ENCODE measurements around the gene LRMDA.

Gene LRMDA

GRCh38 chr10:76197293-76197692 lies 765.9 kb downstream of the LRMDA start:
- no peak for DNase-seq

DNA sequence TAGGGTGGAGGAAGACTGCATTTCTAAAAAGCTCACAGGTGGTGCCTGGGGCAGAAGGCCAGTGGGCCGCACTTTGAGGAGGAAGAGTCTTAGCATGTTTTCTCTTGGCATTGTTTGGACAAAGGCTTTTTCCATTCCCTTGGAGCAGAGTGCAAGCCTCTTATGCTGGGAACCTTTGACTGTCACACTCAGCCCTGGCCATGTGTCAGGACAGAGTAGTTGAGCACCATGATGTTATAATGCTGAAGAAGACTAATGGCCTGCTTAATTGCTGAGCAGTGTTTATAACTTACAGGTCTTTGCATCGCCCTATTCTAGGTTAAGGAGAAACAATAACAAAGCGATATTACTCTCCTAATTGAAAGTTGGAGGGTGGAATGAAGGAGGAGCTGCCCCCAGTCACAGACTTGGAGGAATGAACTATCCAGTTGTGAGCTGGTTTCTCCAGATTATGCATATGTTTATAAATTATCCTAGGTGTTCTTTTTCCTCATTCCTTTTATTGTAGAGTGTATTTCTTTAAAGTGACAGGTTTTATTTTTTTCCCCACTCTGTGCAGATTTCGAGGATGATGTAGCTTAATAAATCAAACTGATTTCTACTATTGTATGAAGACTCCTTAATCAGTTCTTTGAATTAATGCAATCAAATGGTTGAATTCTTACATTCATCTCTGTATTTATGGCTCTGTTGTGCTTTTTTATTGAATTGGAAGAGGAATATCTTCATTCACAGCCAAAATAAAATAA lies 767.0 kb downstream of the LRMDA start:
- DNase-seq = no peak

DNA sequence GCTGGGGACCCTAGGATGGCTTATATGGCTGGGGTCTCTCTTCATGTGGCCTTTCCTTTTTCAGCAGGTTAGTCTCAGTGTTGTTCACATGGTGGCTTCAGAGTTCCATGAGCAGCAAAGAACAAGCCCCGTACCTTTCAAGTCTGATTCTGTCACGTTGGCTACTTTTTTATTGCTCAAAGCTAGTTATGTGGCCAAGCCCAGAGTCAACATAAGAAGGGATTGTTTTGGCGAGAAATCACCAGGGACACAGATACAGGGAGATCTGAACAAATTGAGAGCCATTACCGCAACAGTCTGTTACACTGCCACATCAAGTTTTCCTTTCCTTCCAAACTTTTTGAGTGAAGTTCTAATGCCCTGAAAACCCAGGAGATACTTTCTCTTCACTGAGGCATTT lies 770.5 kb downstream of the LRMDA start:
- DNase-seq = no peak

GRCh38 chr10:76202777-76203176 lies 771.4 kb downstream of the LRMDA start:
- no peak for DNase-seq

- no peak for DNase-seq
Observed at GRCh38 chr10:76205361-76205760, 773.9 kb downstream of the LRMDA start.

GRCh38 chr10:76206797-76207352 lies 775.5 kb downstream of the LRMDA start:
- DNase-seq = peak; percentile 6

DNA sequence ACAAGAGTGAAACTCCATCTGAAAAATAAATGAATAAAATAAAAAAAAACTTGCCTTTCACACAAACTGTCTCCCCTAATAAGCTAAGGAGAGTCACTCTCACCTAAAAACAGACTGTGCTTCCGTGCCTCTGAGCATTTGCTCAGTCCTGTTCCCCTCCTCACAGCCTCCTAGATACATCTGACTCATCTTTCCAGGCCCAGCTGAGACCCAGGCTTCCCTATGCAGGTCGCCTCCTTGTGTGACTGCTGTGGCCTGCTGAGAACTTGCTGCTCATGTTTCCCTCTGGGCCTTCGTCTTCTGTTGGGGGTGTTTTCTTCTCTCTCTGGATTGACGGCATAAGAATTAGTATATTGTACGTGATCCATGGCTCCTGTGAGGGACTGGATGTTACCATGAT lies 777.7 kb downstream of the LRMDA start:
- DNase-seq = peak; percentile 52

DNA sequence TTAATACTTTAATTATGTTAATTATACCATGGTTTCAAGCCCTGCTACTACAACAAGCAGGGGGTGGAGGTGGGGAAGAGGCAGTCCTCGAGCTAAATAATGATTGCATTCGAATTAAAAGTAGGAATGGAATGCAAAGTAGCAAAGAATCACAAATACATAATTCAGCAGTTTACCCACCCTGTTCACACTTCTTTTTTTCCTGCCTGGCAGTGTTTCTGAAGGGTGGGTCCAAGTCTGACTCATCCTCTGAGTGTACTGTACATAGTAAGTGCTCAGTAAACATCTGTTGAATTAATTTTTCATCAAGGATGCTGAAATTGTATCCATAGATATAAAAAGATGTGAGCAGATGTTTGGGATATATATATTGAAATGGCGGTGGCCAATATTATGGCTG lies 778.8 kb downstream of the LRMDA start:
- peak; percentile 30 for DNase-seq

DNA sequence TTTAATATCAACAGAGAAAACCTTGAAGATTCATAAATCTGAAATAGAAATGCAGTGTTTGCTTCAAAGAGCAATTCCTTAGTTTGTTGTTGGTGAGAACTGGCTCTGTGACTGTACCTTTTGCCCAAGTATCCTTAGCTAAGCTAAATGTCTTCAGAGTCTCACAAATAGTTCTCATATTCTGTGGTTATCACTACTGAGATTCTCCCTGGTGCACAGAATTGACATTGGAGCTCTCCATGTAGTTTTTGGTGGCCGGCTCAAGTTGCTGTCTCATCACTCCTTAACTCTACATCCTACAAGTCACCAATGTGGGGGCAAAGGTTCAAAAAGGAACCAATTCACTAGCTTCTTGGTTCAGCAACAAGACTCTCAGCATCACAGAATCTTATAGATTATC lies 780.3 kb downstream of the LRMDA start:
- DNase-seq = no peak

GRCh38 chr10:76213876-76214275 lies 782.5 kb downstream of the LRMDA start:
- DNase-seq = no peak

GRCh38 chr10:76218035-76218434 lies 786.6 kb downstream of the LRMDA start:
- DNase-seq = no peak

DNA sequence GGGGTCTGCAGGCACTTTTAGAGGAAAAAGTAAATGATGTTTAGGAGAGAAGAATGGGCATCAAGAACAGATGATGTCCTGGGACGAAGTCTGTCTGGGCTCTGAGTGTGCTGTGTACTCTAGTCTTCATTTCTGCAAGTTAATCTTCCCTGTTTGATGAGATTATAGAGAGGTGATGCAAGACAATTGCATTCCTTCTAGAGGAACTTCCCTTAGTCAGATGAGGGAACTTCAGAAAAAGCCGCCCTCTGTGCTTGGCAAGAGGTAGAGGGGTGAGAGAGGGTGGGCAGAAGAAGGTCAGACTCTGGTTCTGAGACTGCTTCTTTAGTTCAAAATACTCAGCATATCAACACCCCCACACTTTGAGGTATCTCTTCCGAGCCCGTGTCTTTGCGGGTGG lies 797.9 kb downstream of the LRMDA start:
- DNase-seq = no peak

DNA sequence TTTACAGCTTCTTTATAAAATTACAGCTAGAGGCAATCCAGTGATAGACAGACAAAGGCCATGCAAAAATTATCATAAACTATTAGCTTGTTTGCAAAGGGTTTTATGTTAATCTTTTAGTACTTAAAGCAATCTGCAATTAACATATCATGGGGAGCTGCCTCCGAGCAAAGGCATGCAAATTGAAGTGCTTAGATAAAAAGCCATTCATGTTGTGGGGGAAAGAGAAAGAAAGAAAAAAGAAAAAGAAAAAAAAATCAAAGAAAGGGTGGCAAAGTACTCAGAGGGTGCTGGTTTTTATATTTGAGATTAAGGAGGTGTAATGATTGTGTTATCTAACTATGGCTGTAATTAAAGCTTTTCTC lies 799.5 kb downstream of the LRMDA start:
- DNase-seq = peak; percentile 63

DNA sequence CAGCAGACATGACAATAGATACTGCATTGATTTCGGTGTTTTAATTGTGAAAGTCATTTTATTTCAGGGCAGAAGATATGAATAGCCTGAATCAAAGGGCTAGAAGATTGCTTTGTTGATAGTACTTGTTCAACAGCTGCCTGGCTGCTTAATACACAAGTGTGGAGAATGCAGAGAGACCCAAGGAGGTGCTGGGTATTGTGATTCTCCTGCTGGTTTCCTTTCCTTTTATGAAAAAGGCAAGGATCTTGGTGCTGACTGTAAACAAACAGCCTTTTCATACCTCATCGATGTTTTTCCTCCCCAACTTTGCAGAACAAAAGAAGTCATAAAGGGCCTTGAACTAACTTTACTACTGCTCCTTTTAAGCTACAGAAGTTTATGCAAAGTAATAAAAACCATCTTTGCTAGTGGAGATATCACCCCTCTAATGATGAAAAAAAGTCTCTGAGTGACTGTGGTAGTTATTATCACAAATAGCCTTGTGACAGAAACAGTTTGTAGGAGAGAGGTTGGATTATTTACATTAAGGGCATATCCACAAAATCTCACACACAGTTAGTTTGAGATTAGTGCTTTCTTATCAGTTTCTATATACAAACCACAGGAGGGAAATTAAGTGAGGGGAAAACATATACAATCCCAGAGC lies 800.0 kb downstream of the LRMDA start:
- DNase-seq = peak; percentile 37

- DNase-seq = no peak
Observed at GRCh38 chr10:76234499-76235226, 803.2 kb downstream of the LRMDA start.

DNA sequence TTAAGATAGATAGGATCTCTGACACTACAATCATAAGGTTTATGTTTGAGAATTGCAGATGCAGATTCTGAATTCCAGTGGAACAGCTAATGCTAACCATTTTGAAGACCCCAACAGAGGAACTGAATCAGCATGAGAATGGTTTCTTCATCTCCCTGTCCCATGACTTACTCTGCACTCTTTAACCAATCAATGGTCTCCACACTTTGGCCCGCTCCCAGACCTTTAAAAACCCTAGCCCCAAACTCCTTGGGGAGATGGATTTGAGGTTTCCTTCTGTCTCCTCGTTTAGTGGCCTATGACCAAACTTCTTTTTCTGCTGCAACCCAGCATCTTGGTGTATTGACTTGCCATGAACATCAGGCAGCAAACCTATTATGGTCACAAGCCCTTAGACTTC lies 804.9 kb downstream of the LRMDA start:
- DNase-seq = no peak

DNA sequence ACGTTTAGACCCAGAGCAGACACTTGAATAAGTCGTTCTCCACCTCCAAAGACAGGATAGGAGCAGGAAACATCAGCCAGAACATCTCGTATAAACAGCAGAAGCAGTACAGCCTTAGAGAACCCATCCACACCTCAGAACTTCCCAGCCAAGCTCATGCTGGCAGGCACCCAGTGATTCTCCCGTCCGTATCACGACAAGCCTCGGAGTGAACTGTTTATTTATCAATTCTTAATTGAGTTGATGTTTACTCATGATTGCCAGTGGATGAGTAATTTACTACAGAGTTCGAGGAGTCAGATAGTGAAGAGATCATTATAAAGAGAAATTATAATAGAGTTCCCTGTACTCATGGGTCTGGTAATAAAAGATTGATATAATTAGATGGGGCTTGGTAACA lies 811.5 kb downstream of the LRMDA start:
- no peak for DNase-seq

- DNase-seq = no peak
Observed at GRCh38 chr10:76244061-76244686, 812.8 kb downstream of the LRMDA start.

DNA sequence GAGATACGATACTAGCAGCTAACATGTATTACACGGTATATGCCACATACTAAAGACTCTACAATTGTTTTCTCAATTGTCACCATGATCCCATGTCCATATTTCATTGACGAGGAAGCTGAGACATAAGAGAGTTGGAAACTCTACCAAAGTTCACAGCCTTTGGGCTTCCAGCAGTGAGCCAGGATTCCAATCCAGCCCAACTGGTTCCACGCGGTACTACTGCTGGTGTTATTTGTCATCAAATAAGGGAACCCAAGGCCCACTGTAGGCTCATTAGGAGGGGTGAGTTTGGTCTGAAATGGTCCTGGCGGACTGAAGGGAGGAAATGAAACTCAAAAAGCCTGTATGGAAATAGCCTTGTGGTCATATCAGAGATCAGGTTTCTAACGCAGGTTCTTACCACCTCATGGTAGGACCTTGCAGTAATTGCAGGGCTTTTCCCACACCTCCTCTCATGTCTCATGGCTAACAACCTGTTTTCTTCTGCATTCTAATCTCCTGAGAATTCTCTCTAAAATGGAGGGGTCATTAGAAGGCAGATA lies 814.6 kb downstream of the LRMDA start:
- DNase-seq = no peak

DNA sequence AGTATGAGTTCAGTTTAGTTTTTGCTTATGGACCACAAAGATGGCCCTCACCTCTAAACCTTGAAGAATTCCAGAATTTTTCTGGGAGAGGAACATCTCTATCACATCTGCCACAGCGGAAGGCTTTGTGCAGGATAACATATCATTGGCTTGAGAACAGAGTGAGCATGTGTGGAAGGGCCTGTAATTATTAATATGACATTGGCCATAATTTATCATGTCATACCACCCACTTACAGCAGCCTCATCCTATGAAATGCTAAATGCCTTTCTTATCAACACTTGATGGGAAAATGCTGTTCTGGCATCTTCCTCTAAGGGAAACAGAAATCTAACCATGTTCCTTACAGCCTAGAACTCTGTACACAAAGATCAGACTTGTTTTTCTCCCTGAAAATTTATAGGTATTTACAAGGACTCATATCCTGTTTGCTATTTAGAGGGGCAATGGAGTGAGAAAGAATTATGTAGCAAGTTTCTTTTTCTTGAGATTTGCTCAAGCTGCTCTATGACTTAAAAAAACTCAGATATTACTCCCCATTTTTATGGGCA lies 817.3 kb downstream of the LRMDA start:
- DNase-seq = no peak

DNA sequence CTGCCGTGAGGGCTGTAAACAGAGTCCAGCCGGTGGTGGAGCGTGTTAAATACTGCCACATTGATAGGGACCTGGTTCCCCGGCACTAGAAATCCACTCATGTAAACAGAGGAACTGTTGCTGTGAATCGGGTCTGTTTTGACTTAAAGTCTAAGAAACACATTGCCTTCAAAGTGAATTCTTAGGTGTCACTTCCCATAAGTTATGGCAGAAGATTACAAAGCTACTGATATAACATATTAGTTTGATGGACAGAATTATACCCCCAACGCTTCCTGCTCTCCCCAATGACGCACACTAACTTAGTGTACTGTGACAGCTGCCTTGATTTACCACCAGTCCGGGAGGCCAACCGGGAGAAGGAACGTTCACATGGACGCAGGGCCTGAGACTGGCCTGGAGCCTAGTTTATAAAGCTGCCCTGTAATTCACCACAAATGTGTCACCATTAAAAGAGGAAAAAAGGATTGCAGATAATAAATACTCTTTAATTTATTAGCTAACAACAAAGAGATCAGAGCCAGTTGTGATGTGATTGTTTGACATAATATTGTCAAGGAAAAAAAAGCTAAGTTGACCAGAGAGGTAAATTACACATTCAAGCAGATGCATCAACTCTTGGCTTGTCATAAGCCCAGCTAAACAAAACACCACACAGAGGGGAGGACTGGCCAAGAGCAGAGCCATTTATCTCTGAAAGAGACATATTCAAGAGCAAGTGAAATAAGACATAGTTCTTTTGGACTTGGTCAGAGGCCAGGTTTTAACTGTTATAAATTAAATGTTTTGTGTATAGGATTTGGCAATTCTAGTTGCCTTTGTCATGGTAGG lies 820.6 kb downstream of the LRMDA start:
- DNase-seq = no peak

- DNase-seq = no peak
Observed at GRCh38 chr10:76252733-76253132, 821.3 kb downstream of the LRMDA start.
